Measurements from ENCODE around the gene HOXA6.

Gene HOXA6

GRCh38 chr7:27149842-27150567 is 2.4 kb upstream of the HOXA6 start:
- no peak for DNase-seq

GRCh38 chr7:27148756-27149641 is 1.4 kb upstream of the HOXA6 start:
- no peak for DNase-seq

GRCh38 chr7:27148031-27148755 is 619 bp upstream of the HOXA6 start:
- DNase-seq: no peak

GRCh38 chr7:27146491-27147198 is 929 bp downstream of the HOXA6 start:
- DNase-seq: no peak

GRCh38 chr7:27145914-27146412 is 1.6 kb downstream of the HOXA6 start:
- DNase-seq: no peak

GRCh38 chr7:27145165-27145913 is 2.2 kb downstream of the HOXA6 start:
- no peak for DNase-seq

- DNase-seq: no peak
These were observed 2.8 kb downstream of the HOXA6 start for GRCh38 chr7:27144781-27145164.

- no peak for DNase-seq
These were observed 3.4 kb downstream of the HOXA6 start for GRCh38 chr7:27143950-27144780.

- no peak for DNase-seq
These were observed 4.3 kb downstream of the HOXA6 start, which contains the start of gene HOXA5 for GRCh38 chr7:27143023-27143949. HOXA5 (minus strand) TSS chr7:27143681; CDS start chr7:27143607, 74 bp downstream.

- no peak for DNase-seq
These were observed 5.0 kb downstream of the HOXA6 start for GRCh38 chr7:27142580-27143022.

GRCh38 chr7:27141923-27142579 is 5.5 kb downstream of the HOXA6 start:
- no peak for DNase-seq

- DNase-seq: no peak
These were observed 6.2 kb downstream of the HOXA6 start for GRCh38 chr7:27141137-27141922.

- DNase-seq: no peak
These were observed 7.3 kb downstream of the HOXA6 start for GRCh38 chr7:27140126-27140857.

GRCh38 chr7:27139334-27140125 is 8.0 kb downstream of the HOXA6 start:
- DNase-seq: no peak

GRCh38 chr7:27138985-27139333 is 8.6 kb downstream of the HOXA6 start:
- no peak for DNase-seq

- no peak for DNase-seq
These were observed 9.1 kb downstream of the HOXA6 start for GRCh38 chr7:27138472-27138871.

All from T-helper 2 cell (primary cell).